Peyer's patch (tissue), 4 donors: Measurements from ENCODE around the gene FSTL5. TPM values are rescaled to one million over a fixed set of nuclear protein-coding genes. Genes with fewer than 3 reads are reported as not detected.

Source experiments
- DNase-seq, 3 donors: peaks; one replicate each; pipeline ENCODE4 v3.0.0-alpha.2; 2017 to 2019
- H3K27ac ChIP-seq, 4 donors: fragments of 200-600 bp; sonication (generic); one replicate each; pipeline ENCODE4 v1.5.1; 2016 to 2019
- H3K27me3 ChIP-seq, 2 donors: fragments of 200-600 bp; sonication (generic); one replicate each; pipeline ENCODE4 v1.5.1; 2019
- H3K36me3 ChIP-seq, 3 donors: fragments of 200-600 bp; sonication (generic); one replicate each; pipeline ENCODE4 v1.5.1; 2016 to 2019
- H3K4me1 ChIP-seq, 4 donors: fragments of 200-600 bp; sonication (generic); one replicate each; pipeline ENCODE4 v1.5.1; 2016 to 2019
- H3K4me3 ChIP-seq, 4 donors: fragments of 200-600 bp; sonication (generic); 1 replicate in 3 of 4; 2 replicates in 1 of 4; pipeline ENCODE4 v1.5.1; 2016 to 2019; ENCODE audit warnings: mild to moderate bottlenecking in 1 of 4
- H3K9me3 ChIP-seq, 4 donors: fragments of 200-600 bp; sonication (generic); one replicate each; pipeline ENCODE4 v1.5.1; 2016 to 2019; ENCODE audit warnings: mild to moderate bottlenecking in 1 of 4
- CTCF ChIP-seq, 6 experiments: fragments of 450-650 bp in 4 of 6; fragments of 200-600 bp in 2 of 6; sonication (generic) in 1 of 6; IDR thresholded peaks; one replicate each; pipeline ENCODE4 v1.5.1; 2017 to 2019; ENCODE audit warnings: antibody characterized with exemption in 6 of 6, mild to moderate bottlenecking in 3 of 6, moderate library complexity in 1 of 6
- POLR2A ChIP-seq, 2 donors: fragments of 450-650 bp; IDR thresholded peaks; one replicate each; pipeline ENCODE4 v1.5.1; 2017; ENCODE audit warnings: antibody characterized with exemption in 2 of 2, mild to moderate bottlenecking in 2 of 2, moderate library complexity in 2 of 2
- total RNA-seq, 4 donors: library from RNA; depleted of rRNA; stranded (reverse); fragments of >200 nt; gene quantifications; one replicate each; pipeline ENCODE4 v1.1.0, GENCODE V29; 2016

The FSTL5 gene
- total RNA-seq, 4 donors from 2014 or later, result 1.7 TPM; not detected in 3

DNA sequence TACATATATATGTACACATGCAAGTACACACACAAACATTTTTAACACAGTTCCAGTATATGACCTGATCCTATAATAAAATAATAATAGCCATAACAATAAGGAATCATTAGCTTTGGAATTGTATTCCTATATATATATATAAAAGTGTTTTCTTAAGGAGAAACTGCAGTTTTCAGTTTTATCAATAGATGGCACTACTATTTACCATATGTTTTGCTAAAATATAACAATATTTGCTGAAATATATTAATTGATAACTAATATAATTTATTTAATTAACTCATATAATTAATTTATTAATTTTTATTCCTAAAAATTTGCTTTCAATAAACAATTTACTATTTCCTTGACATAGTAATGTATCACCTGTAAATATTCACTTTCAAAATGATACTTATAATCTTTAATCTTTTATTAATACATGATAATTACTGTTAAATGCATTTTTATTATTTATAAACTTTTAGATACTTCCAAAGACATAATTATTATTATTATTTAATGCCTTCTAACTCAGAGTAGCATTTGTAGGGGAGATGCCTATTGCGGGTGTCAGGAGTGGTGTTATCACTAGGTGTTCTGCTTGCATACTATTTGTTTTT lies 599.5 kb downstream of the FSTL5 start:
- DNase-seq, result no peak
- Histone ChIP-seq H3K27me3 (no peaks in the 10 kb centered on the region), H3K27ac (no peak overlapping the region), H3K4me3 (no peak overlapping the region), H3K36me3 (no peaks in the 10 kb centered on the region), H3K4me1 (no peaks in the 10 kb centered on the region), H3K9me3 (no peaks in the 10 kb centered on the region)
- TF ChIP-seq CTCF (IDR thresholded peaks at IDR 0.05) (peak in 1 of 6 experiments; percentile 8), POLR2A (IDR thresholded peaks at IDR 0.05) (no peak)

- DNase-seq, result no peak
- H3K36me3 ChIP-seq, result no peaks in the 10 kb centered on the region
- no peaks in the 10 kb centered on the region for H3K4me1 ChIP-seq
- no peak overlapping the region for H3K27ac ChIP-seq
- H3K4me3 ChIP-seq, result no peak overlapping the region
- H3K27me3 ChIP-seq, result no peaks in the 10 kb centered on the region
- TF ChIP-seq CTCF (IDR thresholded peaks at IDR 0.05) (no peak), POLR2A (IDR thresholded peaks at IDR 0.05) (no peak)
- H3K9me3 ChIP-seq, result no peaks in the 10 kb centered on the region
Measured at GRCh38 chr4:161555689-161556660, 607.8 kb downstream of the FSTL5 start.

- H3K27me3 ChIP-seq, result no peaks in the 10 kb centered on the region
- no peaks in the 10 kb centered on the region for H3K36me3 ChIP-seq
- no peaks in the 10 kb centered on the region for H3K4me1 ChIP-seq
- H3K4me3 ChIP-seq, result no peak overlapping the region
- TF ChIP-seq CTCF (IDR thresholded peaks at IDR 0.05) (no peak), POLR2A (IDR thresholded peaks at IDR 0.05) (no peak)
- DNase-seq, result no peak
- no peaks in the 10 kb centered on the region for H3K9me3 ChIP-seq
- H3K27ac ChIP-seq, result no peak overlapping the region
Measured at GRCh38 chr4:161554372-161554990, 609.3 kb downstream of the FSTL5 start.

DNA sequence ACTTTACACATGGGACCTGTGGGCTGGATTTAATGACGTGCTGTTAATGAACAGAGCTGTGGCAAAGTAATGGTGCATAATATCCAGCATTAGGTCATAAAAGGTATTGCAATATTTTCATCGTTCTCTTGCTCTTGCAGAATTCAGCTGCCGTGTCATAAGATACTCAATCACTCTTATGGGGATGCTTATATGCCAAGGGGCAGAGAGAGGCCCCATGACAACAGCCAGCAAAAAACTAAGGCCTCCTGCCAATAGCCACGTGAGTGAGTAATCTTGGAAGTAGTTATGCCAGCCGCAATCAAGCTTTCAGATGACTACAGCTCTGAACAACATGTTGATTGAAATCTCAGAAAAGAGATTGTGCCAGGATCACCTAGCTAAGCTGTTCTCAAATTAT lies 616.9 kb downstream of the FSTL5 start:
- H3K4me3 ChIP-seq, result no peak overlapping the region
- H3K9me3 ChIP-seq, result no peaks in the 10 kb centered on the region
- H3K36me3 ChIP-seq, result no peaks in the 10 kb centered on the region
- DNase-seq, result no peak
- no peak for TF ChIP-seq POLR2A (IDR thresholded peaks at IDR 0.05)
- no peak for TF ChIP-seq CTCF (IDR thresholded peaks at IDR 0.05)
- no peaks in the 10 kb centered on the region for H3K27me3 ChIP-seq
- H3K27ac ChIP-seq, result no peak overlapping the region
- H3K4me1 ChIP-seq, result no peaks in the 10 kb centered on the region

- H3K27me3 ChIP-seq, result no peaks in the 10 kb centered on the region
- TF ChIP-seq CTCF (IDR thresholded peaks at IDR 0.05) (no peak), POLR2A (IDR thresholded peaks at IDR 0.05) (no peak)
- no peaks in the 10 kb centered on the region for H3K9me3 ChIP-seq
- no peak for DNase-seq
- no peak overlapping the region for H3K4me3 ChIP-seq
- no peaks in the 10 kb centered on the region for H3K4me1 ChIP-seq
- no peaks in the 10 kb centered on the region for H3K36me3 ChIP-seq
- H3K27ac ChIP-seq, result no peak overlapping the region
Measured at GRCh38 chr4:161540265-161540664, 623.5 kb downstream of the FSTL5 start.
